GM19395 (cell line): Measurements from ENCODE around the gene LCE5A.
"Not testable (repeated sequence)": the region's sequence is repeated elsewhere in the genome, so short reads cannot be mapped to it uniquely, and the experiment has no call there.

Experiments used
- ATAC-seq: cut with Tn5 transposase; IDR thresholded peaks from one replicate; pipeline ENCODE4 v1.9.1; 2021; ENCODE audit warnings: mild to moderate bottlenecking, moderate library complexity; ENCODE audit not compliant: unreplicated experiment

LCE5A gene

DNA sequence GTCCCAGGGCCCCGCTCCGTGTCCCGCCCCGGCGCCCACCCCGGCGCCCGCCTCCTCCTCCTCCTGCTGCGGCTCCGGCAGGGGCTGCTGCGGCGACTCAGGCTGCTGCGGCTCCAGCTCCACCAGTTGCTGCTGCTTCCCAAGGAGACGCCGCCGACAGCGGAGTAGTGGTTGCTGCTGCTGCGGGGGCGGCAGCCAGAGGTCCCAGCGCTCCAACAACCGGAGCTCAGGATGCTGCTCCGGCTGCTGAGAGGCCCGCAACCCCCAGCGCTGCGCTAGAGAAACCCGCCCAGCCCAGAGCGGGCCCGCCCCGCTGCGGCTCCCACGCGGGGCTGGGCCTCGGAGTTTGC lies 4.8 kb downstream of the LCE5A start:
- no peak for ATAC-seq

DNA sequence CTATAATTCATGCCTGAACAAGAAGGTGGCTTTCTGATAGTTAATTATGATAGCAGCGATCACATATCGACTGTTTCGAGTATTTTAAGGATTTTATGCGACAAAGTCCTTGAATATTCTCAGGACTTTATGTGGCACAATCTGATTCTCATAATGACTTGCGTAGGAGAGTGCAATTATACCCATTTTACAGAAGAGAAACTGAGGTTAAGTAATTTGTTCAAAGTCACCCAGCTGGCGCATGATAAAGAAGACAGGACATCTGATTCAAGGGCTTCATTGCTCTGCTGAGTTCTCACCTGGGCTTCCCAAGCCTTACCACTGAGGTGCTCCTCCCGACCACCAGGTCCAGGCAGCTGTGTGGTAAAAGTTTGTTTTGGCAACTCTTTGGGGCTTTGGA lies 5.5 kb downstream of the LCE5A start:
- ATAC-seq = no peak

DNA sequence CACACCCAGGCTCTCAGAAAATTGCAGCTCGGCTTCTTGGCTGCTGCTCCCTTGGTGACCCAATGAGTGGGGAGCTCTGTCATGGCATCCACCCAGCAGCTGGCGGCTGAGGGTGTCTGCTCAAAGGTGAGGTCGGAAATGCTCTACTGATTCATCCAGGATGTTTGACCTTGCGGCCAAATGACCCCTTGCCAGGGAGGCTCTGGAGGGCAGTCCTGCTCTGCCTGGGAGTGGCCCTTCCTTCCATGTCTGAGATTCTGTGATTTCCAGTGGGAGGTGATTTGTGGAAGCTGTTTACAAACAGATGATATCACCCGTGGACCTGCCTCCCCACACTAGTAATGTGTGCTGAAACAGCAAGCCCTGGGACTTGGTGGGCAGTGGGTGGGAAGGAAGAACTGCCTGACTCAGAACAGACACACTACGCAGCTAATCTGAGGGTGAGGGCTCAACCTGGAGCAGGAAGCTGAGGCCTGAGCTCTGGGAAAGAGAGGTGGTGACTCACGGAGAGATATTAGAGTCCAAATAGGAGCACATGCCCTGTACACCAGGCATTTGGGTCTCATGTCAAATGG lies 6.7 kb downstream of the LCE5A start:
- ATAC-seq = no peak

DNA sequence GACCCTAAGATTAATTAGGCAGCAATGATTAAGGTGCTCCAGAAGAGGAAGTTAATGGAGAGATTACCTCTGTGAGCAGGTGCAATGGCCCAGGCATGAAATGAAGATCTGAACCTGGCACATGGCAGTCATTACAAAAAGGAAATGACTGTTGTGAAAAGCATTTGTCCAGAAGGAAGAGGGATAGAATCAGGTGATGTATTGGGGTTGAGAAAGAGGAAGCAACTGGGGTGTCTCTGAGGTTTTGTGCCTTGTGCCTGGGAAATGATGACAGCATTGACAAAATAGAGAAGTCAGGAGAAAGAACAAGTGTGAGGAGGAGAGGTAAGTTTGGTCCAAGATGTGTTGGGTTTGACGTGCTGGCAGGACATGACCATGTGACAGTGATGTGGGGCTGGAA lies 9.2 kb downstream of the LCE5A start:
- ATAC-seq = no peak

DNA sequence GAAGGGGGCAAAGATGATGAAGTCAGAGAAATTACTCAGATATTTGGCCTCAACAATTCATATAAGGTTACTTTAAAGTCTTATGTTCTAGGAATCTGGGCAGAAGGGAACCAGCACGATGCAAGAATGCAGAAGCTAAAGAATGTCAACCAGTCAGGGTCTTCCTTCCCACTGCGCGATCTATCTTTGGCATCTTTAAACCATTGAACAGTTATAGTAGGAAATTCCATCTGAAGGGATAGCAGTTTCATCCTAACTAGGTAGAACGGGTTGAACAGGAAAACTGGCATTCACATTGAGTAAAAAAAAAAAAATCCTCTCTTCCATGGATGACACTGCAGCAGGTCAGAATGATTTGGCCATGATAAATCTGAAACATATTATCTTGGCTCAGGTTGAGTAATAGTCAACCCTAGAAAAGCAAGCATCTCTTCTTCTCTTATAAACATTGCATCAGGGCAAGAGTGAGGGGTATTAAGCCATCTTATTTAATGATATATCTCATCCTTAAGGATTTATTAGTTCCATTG lies 10.0 kb downstream of the LCE5A start:
- no peak for ATAC-seq

DNA sequence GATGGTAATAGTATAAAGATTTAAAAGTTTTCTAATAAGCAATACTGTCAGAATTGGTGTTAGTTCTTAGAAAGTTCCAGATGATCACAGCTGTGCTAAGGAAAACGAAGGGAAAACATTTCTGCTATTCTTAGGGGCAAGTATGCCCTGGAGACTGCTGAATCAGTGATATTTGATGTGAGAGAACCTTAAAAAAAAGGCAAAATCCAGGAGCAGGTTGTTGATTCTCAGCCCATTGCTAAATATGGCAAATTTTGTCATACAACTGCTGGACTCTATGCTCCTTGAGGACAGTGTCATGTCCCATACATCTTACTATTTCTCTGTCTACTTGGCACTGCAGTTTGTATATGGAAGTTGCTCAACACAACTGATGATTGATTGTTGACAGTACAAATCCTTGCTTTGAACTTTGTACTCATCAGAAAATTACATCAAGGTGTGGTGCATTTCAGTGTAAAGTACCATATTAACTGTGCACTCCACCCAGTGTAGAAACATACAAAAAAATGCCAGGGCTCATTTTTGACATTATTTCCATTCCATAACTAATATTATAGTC lies 14.6 kb downstream of the LCE5A start:
- no peak for ATAC-seq

DNA sequence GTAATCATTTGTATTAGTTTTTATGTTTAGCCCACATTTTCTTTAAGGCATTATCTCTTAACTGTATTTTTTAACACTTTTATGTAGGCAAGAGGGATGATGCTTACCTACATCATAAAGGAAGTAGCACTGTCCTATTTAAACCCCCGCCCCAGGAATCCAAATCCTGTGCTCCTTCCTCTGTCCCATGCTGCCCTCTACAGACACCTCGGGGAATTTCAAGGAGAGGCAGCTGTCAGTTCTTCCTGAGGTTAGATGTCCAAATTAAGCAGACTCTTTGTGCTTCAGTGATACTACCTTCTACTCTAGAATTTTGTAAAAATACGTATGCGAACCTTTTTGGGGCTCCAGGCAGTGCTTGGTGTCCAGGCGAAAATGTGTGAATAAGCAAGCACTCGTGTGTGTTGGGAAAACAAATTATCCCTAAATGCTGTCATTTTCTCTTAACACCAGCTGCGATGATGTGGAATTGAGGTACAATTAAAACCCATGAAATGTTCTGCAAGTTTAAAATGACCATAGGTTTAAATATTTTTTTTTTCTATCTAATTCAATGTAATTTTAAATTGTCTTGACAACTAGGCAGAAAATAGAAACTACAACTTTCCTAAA lies 22.8 kb downstream of the LCE5A start:
- ATAC-seq = no peak

DNA sequence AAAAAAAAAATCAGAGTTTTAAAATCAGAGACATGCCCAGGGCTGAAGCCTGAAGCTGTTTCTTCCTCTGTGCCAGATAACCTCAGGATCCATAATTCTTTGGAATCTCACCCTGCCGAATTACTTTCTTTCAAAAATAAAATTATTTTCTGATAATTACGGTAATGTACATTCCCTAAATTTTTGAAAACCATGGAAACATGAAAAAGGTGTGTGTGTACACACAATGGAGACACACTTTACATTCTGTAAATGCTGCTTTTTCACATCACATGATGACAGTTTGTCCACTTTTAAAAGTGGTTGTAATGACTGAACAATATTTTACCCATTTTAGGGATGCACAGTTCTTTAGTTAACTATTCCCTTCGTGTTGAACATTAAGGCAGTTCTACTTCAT lies 25.2 kb downstream of the LCE5A start:
- ATAC-seq = no peak

DNA sequence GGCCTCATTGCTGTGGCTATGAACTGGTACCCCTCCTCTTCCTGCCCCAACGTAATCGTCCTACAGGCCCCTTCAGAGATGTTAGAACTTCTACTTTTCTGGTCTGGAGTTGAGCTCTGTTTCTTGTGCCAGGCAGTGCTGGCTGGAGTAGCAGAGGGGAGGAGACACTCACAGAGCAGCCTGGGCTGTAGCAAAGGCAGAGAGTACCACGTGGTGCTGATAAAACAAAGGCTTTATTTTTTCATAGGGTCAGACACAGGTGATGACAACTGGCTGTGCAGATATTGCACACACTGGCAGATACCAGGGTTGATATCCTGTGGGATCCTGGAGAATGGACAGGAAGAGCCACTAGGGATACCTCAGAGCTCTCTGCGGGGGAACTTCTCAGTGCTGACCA lies 26.9 kb downstream of the LCE5A start:
- ATAC-seq = no peak

DNA sequence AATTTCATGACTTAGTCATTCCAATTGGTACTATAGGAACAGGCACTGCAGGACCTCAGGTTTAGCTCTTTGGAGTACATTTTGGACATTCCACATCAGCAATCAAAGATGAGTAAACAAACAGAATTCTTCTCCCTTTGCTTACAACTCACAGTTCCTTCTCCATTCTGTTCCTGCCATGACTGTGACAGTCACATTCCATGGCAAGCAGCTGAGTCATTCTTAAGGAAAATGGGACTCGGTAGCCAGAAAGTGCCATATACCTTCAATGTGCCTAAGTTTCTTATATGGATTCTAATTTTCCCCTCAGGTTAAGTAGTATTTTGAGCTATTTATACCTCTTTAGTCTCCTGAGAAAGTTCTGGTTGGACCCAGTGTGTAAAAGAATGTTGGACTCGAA lies 29.3 kb downstream of the LCE5A start:
- no peak for ATAC-seq

DNA sequence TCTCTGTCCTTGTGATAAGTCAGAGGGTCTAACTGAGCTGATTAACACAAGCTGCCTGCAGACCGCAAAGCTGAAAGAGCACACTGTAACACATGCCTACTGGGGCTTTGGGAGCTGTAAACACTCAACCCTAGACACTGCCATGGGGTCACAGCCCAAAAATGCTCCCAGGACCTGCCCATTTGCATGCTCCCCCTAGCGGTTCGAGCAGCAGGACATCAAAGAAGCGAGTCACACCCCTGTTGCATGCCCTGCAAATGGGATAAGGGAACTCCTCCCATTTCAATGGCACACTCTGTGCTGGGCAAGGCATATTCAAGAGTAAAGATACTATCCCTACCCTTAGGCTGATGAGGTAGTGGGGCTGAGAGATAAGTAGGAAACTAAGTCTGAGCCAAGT lies 33.2 kb downstream of the LCE5A start:
- no peak for ATAC-seq

DNA sequence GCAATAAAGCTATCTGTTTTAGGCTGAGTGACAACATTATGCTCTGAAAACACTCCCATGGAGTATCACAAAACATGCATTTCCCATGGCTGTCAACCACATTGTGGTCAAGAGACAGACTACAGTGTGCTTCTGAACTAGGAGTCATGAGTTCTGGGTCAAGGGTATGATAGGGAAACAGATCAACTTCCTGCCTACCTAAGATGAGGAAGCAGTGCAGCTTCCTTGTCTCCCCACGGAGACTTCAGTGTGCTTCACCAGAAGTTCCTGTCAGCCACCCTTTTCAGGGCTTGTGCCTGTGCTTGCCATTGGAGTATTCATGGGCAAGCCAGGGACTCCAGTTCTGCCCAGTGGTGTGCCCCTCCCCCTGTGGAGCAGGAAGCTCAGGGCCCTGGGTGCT lies 36.1 kb downstream of the LCE5A start:
- ATAC-seq = no peak

DNA sequence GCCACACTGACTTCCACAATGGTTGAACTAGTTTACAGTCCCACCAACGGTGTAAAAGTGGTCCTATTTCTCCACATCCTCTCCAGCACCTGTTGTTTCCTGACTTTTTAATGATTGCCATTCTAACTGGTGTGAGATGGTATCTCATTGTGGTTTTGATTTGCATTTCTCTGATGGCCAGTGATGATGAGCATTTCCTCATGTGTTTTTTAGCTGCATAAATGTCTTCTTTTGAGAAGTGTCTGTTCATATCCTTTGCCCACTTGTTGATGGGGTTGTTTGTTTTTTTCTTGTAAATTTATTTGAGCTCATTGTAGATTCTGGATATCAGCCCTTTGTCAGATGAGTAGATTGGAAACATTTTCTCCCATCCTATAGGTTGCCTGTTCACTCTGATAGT lies 37.8 kb downstream of the LCE5A start:
- not testable (repeated sequence) for ATAC-seq
